Keratinocyte (primary cell): ENCODE data around the gene SMIM10L2A. TPM values are rescaled to one million over a fixed set of nuclear protein-coding genes. Genes with fewer than 3 reads are reported as not detected.

Source experiments
- DNase-seq: peaks from one replicate; pipeline ENCODE4 v3.0.0-alpha.2; 2011; ENCODE audit warnings: low read depth, missing footprints, low spot score
- FAIRE-seq: peaks from 2 replicates; lab custom pipeline; 2011; peaks lifted over from hg19 to GRCh38; lab: Jason Lieb, UNC
- H2AFZ ChIP-seq: 2 replicates; pipeline ENCODE4 v1.6.0; 2012; ENCODE audit warnings: low read length, control low read depth, inconsistent platforms; ENCODE audit not compliant: control insufficient read depth
- H3K27ac ChIP-seq: 2 replicates; pipeline ENCODE4 v1.5.1; 2011; ENCODE audit warnings: low read length; ENCODE audit not compliant: control insufficient read depth, insufficient read depth
- H3K27me3 ChIP-seq: 3 replicates; pipeline ENCODE4 v1.6.0; 2011; ENCODE audit warnings: low read length; ENCODE audit not compliant: control insufficient read depth, insufficient read depth; ENCODE audit errors: extremely low read depth
- H3K36me3 ChIP-seq, 2 experiments: 2 replicates in 1 of 2; 3 replicates in 1 of 2; pipeline ENCODE4 v1.5.1; 2011; ENCODE audit warnings: low read length in 2 of 2, mild to moderate bottlenecking in 1 of 2; ENCODE audit not compliant: control insufficient read depth in 2 of 2, insufficient read depth in 2 of 2; ENCODE audit errors: extremely low read depth in 1 of 2
- H3K4me1 ChIP-seq: 3 replicates; pipeline ENCODE4 v1.5.1; 2011; ENCODE audit warnings: low read length; ENCODE audit not compliant: control insufficient read depth, insufficient read depth; ENCODE audit errors: extremely low read depth
- H3K4me2 ChIP-seq: 3 replicates; pipeline ENCODE4 v1.6.0; 2011; ENCODE audit warnings: low read depth, low read length; ENCODE audit not compliant: control insufficient read depth, insufficient read depth; ENCODE audit errors: extremely low read depth
- H3K4me3 ChIP-seq, 3 experiments: fragments of 200-600 bp in 1 of 3; sonication (generic) in 1 of 3; 2 replicates in 2 of 3; 3 replicates in 1 of 3; pipeline ENCODE4 v1.5.1; 2011 to 2016; ENCODE audit warnings: low read length in 3 of 3, mild to moderate bottlenecking in 3 of 3, control low read depth in 2 of 3, inconsistent platforms in 1 of 3, low read depth in 1 of 3, mixed read lengths in 1 of 3, mixed run types in 1 of 3, moderate library complexity in 1 of 3; ENCODE audit not compliant: control insufficient read depth in 2 of 3, insufficient read depth in 2 of 3; ENCODE audit errors: extremely low read depth in 1 of 3
- H3K79me2 ChIP-seq: 2 replicates; pipeline ENCODE4 v1.6.0; 2012; ENCODE audit warnings: low read length; ENCODE audit not compliant: control insufficient read depth, insufficient read depth
- H3K9ac ChIP-seq: 3 replicates; pipeline ENCODE4 v1.6.0; 2011; ENCODE audit warnings: low read length; ENCODE audit not compliant: control insufficient read depth, insufficient read depth; ENCODE audit errors: extremely low read depth
- H3K9me1 ChIP-seq: 3 replicates; pipeline ENCODE4 v1.6.0; 2011; ENCODE audit warnings: low read length; ENCODE audit not compliant: control insufficient read depth, insufficient read depth; ENCODE audit errors: extremely low read depth
- H3K9me3 ChIP-seq: 2 replicates; pipeline ENCODE4 v1.5.1; 2012; ENCODE audit warnings: low read depth, low read length; ENCODE audit not compliant: control insufficient read depth
- H4K20me1 ChIP-seq: 3 replicates; pipeline ENCODE4 v1.6.0; 2011; ENCODE audit warnings: low read length; ENCODE audit not compliant: control insufficient read depth, insufficient read depth; ENCODE audit errors: extremely low read depth
- CTCF ChIP-seq, 3 experiments: IDR thresholded peaks in 1 of 3; conservative IDR thresholded peaks in 1 of 3; optimal IDR thresholded peaks in 1 of 3; 2 replicates in 2 of 3; 3 replicates in 1 of 3; pipeline versions ENCODE3 to v1.5.1; 2011; ENCODE audit warnings: low read length in 3 of 3, mild to moderate bottlenecking in 3 of 3, moderate library complexity in 2 of 3, control low read depth in 1 of 3, inconsistent platforms in 1 of 3; ENCODE audit not compliant: insufficient read depth in 2 of 3; ENCODE audit errors: extremely low read depth in 1 of 3
- EZH2 ChIP-seq: IDR thresholded peaks from one replicate; pipeline ENCODE4 v1.6.1; 2012; ENCODE audit warnings: inconsistent platforms, mild to moderate bottlenecking, low read length, moderate library complexity
- dilution Hi-C: fragments of 300-500 bp; cut with MboI; formaldehyde crosslinking; loops from one replicate; pipeline ENCODE4 v1.7.0; 2020; ENCODE audit warnings: low sequenced_read_pairs; ENCODE audit not compliant: extremely low pct_ligation_motif_present
- polyA plus RNA-seq, 5 experiments: library from polyadenylated mRNA; depleted of rRNA in 3 of 5; stranded (reverse) in 3 of 5; stranded (forward) in 1 of 5; unstranded in 1 of 5; fragments of >200 nt; gene quantifications; 1 replicate in 1 of 5; 2 replicates in 3 of 5; 3 replicates in 1 of 5; pipeline versions ENCODE4 v1.2.1 to v1.2.3, GENCODE V29; 2011 to 2012; ENCODE audit warnings: missing spikeins in 2 of 5, low read depth in 1 of 5, low replicate concordance in 1 of 5

SMIM10L2A gene
- polyA plus RNA-seq, 1 donor (not counting 4 experiments of a cell fraction or from before 2014, with no cell fraction given), result 0.49 TPM

GRCh38 chrX:135395064-135395463, 26.7 kb upstream of the SMIM10L2A start:
- H4K20me1 ChIP-seq, result no peaks in the 10 kb centered on the region
- H3K79me2 ChIP-seq, result no peaks in the 10 kb centered on the region
- no peak overlapping the region for H3K27ac ChIP-seq
- H3K9me1 ChIP-seq, result no peaks in the 10 kb centered on the region
- no peak for FAIRE-seq
- H3K4me2 ChIP-seq, result no peak overlapping the region
- no peak for DNase-seq
- no peak for TF ChIP-seq CTCF (optimal IDR thresholded peaks at IDR 0.05 in 1 of 3, IDR thresholded peaks at IDR 0.05 in 1 of 3, conservative IDR thresholded peaks at IDR 0.05 in 1 of 3; ENCODE audit: extremely low read depth in 1 of 3, insufficient read depth in 2 of 3, low read length in 3 of 3)
- TF ChIP-seq EZH2, result no peak
- no peak overlapping the region for H2AFZ ChIP-seq
- H3K27me3 ChIP-seq, result no peaks in the 10 kb centered on the region
- no peak overlapping the region for H3K9ac ChIP-seq
- H3K9me3 ChIP-seq, result no peaks in the 10 kb centered on the region
- dilution Hi-C loops, result no loop called here
- no peaks in the 10 kb centered on the region for H3K36me3 ChIP-seq
- no peak overlapping the region for H3K4me3 ChIP-seq
- H3K4me1 ChIP-seq, result peaks cover 2% of the 10 kb centered on the region

- DNase-seq (no peak), FAIRE-seq (no peak)
- no peaks in the 10 kb centered on the region for H3K4me1 ChIP-seq
- no peak overlapping the region for H2AFZ ChIP-seq
- dilution Hi-C loops, result no loop called here
- no peak overlapping the region for H3K4me2 ChIP-seq
- no peaks in the 10 kb centered on the region for H3K79me2 ChIP-seq
- no peak overlapping the region for H3K9ac ChIP-seq
- H3K27ac ChIP-seq, result no peak overlapping the region
- H4K20me1 ChIP-seq, result no peaks in the 10 kb centered on the region
- no peak overlapping the region for H3K4me3 ChIP-seq
- TF ChIP-seq CTCF (optimal IDR thresholded peaks at IDR 0.05 in 1 of 3, IDR thresholded peaks at IDR 0.05 in 1 of 3, conservative IDR thresholded peaks at IDR 0.05 in 1 of 3; ENCODE audit: extremely low read depth in 1 of 3, insufficient read depth in 2 of 3, low read length in 3 of 3), result no peak
- TF ChIP-seq EZH2, result no peak
- no peaks in the 10 kb centered on the region for H3K27me3 ChIP-seq
- H3K9me3 ChIP-seq, result no peaks in the 10 kb centered on the region
- H3K9me1 ChIP-seq, result no peaks in the 10 kb centered on the region
- H3K36me3 ChIP-seq, result no peaks in the 10 kb centered on the region
Observed at GRCh38 chrX:135396109-135396508, 25.6 kb upstream of the SMIM10L2A start.
